Neutrophil (primary cell): ENCODE data around the gene GADD45G.

Experiments
- H3K27ac ChIP-seq: fragments of 200-600 bp; sonication (generic); 2 replicates; pipeline ENCODE4 v1.5.1; 2016; ENCODE audit warnings: mild to moderate bottlenecking, moderate library complexity
- H3K27me3 ChIP-seq: fragments of 200-600 bp; sonication (generic); 2 replicates; pipeline ENCODE4 v1.6.0; 2016; ENCODE audit warnings: mild to moderate bottlenecking
- H3K36me3 ChIP-seq: fragments of 200-600 bp; sonication (generic); 2 replicates; pipeline ENCODE4 v1.5.1; 2017
- H3K4me1 ChIP-seq, 2 experiments: fragments of 200-600 bp in 1 of 2; sonication (generic) in 1 of 2; 1 replicate in 1 of 2; 2 replicates in 1 of 2; pipeline versions ENCODE4 v1.5.1 to v1.6.1; 2013 to 2016; ENCODE audit warnings: low read depth in 1 of 2, low read length in 1 of 2, mild to moderate bottlenecking in 1 of 2, moderate library complexity in 1 of 2; ENCODE audit not compliant: control insufficient read depth in 1 of 2, insufficient read depth in 1 of 2
- H3K4me3 ChIP-seq, 2 experiments: fragments of 200-600 bp in 1 of 2; sonication (generic) in 1 of 2; 1 replicate in 1 of 2; 2 replicates in 1 of 2; pipeline ENCODE4 v1.5.1; 2013 to 2016; ENCODE audit warnings: low read depth in 1 of 2, low read length in 1 of 2, mild to moderate bottlenecking in 1 of 2, moderate library complexity in 1 of 2
- H3K9me3 ChIP-seq: fragments of 200-600 bp; sonication (generic); 2 replicates; pipeline ENCODE4 v1.5.1; 2016
- TF ChIP-seq, protein P1 (sequence below): fragments of 200-600 bp; sonication (generic); IDR thresholded peaks from 2 replicates; pipeline ENCODE4 v1.5.1; 2016; ENCODE audit warnings: antibody characterized with exemption

Gene GADD45G

GRCh38 chr9:89626741-89627265 lies 22.0 kb downstream of the GADD45G start:
- TF ChIP-seq, protein P1, sequence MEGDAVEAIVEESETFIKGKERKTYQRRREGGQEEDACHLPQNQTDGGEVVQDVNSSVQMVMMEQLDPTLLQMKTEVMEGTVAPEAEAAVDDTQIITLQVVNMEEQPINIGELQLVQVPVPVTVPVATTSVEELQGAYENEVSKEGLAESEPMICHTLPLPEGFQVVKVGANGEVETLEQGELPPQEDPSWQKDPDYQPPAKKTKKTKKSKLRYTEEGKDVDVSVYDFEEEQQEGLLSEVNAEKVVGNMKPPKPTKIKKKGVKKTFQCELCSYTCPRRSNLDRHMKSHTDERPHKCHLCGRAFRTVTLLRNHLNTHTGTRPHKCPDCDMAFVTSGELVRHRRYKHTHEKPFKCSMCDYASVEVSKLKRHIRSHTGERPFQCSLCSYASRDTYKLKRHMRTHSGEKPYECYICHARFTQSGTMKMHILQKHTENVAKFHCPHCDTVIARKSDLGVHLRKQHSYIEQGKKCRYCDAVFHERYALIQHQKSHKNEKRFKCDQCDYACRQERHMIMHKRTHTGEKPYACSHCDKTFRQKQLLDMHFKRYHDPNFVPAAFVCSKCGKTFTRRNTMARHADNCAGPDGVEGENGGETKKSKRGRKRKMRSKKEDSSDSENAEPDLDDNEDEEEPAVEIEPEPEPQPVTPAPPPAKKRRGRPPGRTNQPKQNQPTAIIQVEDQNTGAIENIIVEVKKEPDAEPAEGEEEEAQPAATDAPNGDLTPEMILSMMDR: no peak
- Histone ChIP-seq H3K27ac (peak overlapping the region; percentile 74), H3K4me1 (peaks cover 78 to 79% of the 10 kb centered on the region in 2 experiments), H3K27me3 (no peaks in the 10 kb centered on the region), H3K4me3 (no peak overlapping the region), H3K36me3 (no peaks in the 10 kb centered on the region), H3K9me3 (no peaks in the 10 kb centered on the region)

GRCh38 chr9:89628601-89629000 lies 23.8 kb downstream of the GADD45G start:
- no peak overlapping the region for H3K4me3 ChIP-seq
- peak overlapping the region; percentile 74 for H3K27ac ChIP-seq
- H3K9me3 ChIP-seq: no peaks in the 10 kb centered on the region
- H3K4me1 ChIP-seq: peaks cover 72 to 75% of the 10 kb centered on the region in 2 experiments
- H3K27me3 ChIP-seq: no peaks in the 10 kb centered on the region
- no peaks in the 10 kb centered on the region for H3K36me3 ChIP-seq
- TF ChIP-seq, protein P1: no peak

DNA sequence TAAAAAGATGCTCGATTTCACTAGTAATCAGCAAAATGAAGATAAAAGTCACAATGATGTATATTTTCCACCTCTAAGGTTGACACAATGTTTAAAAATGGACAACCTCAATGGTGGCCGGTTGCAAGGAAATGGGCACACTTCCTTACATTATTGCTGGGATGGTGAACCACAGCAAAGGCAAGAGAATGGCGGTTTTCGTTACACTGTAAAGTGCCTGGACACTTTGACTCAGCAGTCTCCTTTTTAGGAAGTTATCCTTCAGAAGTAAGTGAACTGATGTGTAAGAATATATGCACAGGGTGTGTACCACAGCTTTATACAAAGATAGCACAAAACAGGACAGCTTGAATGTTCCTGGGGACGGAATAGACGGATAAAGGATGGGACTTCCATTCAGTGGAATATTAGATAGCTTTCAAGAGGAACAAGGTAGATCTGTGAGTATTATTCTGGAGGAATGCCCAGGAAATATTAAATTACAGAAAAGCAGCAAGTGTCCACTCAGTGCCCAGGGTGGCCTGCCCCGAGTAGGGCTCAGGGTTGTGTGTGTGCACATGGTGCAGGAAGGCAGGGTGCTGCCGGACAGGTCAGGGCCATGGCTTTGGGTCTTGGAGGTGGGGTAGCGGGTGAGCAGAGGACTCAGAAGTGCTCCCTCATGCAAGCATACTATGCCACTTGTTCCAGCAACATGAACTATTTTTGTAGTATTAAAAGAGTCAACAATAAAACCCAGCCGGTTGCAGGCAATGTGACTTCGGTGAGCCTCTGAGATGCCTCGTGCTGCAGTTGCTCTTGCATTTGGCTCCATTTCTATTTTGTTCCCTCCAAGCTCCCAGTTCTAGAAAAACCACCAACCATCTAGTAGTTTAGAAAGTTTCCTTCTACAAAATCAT lies 24.5 kb downstream of the GADD45G start:
- Histone ChIP-seq H3K27ac (peak overlapping the region; percentile 74), H3K27me3 (no peaks in the 10 kb centered on the region), H3K36me3 (no peaks in the 10 kb centered on the region), H3K9me3 (no peaks in the 10 kb centered on the region), H3K4me3 (no peak overlapping the region), H3K4me1 (peaks cover 65 to 68% of the 10 kb centered on the region in 2 experiments)
- TF ChIP-seq, protein P1: no peak

GRCh38 chr9:89630508-89630907 lies 25.7 kb downstream of the GADD45G start:
- TF ChIP-seq, protein P1: no peak
- Histone ChIP-seq H3K9me3 (no peaks in the 10 kb centered on the region), H3K27me3 (no peaks in the 10 kb centered on the region), H3K4me1 (peaks cover 53 to 56% of the 10 kb centered on the region in 2 experiments), H3K36me3 (no peaks in the 10 kb centered on the region), H3K4me3 (no peak overlapping the region), H3K27ac (peak overlapping the region; percentile 74)

- no peaks in the 10 kb centered on the region for H3K9me3 ChIP-seq
- H3K36me3 ChIP-seq: no peaks in the 10 kb centered on the region
- TF ChIP-seq, protein P1: no peak
- H3K27me3 ChIP-seq: no peaks in the 10 kb centered on the region
- H3K27ac ChIP-seq: no peak overlapping the region
- H3K4me3 ChIP-seq: no peak overlapping the region
- H3K4me1 ChIP-seq: peaks cover 44 to 47% of the 10 kb centered on the region in 2 experiments
These were observed 26.6 kb downstream of the GADD45G start for GRCh38 chr9:89631384-89631783.
